Fibroblast of peridontal ligament (primary cell): ENCODE data around the gene TARBP1.
"Not testable (repeated sequence)": the region's sequence is repeated elsewhere in the genome, so short reads cannot be mapped to it uniquely, and the experiment has no call there.

Source experiments
- DNase-seq: peaks from one replicate; pipeline ENCODE4 v3.0.0-alpha.2; 2010; ENCODE audit errors: extremely low read depth

TARBP1 gene

DNA sequence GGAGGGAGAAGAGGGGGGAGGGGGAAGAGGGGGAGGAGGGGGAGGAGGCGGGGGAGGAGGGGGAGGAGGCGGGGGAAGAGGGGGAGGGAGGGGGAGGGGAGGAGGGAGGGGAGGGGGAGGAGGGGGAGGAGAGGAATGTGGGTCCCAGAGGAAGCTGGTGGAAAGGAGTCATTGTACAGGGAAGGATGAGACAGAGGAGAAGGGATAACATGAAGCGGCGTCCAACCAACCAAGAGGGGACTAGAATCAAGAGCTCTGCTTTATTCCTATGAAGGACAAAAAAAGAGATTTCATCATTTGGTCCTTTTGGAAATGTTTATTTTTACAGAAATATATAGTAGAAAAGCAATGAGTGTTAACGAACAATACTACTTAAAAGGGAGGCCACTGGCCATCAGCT lies 81.2 kb downstream of the TARBP1 start:
- DNase-seq: no peak

DNA sequence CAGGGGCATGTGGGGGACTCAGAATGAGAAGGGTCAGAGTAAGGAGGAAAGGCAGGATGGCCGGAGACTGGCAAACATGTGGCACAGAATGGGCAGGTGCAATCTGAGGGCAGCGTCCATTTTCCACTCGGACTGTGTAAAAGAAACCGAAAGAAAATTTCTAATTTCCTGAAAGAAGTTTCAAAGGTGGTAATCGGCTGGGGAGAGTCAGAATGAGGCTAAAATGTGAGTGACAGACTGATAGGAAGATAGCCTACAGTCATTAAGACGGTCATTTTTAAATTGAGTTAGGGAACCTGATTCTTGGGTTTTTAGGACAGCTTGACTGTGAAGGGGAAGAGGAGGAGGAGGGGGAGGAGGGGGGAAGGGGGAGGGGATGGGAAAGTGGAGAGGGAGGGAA lies 82.1 kb downstream of the TARBP1 start:
- no peak for DNase-seq

DNA sequence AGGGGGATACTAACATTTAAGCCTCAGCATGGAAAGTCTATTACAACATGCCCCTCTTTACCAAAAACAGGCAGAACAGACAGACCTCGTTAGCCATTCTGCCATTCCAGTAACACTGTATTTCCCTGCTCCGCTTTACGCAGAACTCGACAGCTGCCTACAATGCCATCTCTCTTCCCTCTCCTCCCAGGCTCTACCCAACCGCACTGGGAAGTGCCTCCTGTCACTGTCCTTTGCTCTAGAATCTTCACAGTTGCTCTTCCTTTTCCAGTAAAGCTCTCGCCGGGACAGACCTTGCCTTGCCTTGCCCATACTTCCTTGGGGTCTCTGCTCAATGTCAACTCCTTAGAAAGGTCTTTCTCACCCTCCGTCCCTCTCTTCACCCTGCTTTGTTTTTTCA lies 82.9 kb downstream of the TARBP1 start:
- no peak for DNase-seq

DNA sequence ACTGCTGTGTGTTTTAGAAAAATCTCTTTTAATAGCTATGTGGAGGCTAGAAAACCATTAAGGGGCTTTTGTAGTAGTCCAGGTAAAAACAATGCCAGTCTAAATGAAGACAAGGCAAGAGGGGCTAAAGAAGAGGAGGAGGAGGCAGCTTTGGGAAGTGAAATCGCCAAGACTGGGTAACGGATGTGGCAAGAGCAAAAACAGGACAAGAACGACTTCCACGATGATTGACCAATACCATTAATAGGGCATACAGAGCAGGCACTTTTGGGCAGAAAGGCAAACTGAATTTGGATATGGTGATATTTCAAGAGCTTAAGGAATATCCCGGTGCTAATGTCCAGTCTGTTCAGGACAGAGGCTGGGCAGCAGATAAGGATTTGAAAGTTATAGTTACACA lies 83.7 kb downstream of the TARBP1 start:
- DNase-seq: no peak

DNA sequence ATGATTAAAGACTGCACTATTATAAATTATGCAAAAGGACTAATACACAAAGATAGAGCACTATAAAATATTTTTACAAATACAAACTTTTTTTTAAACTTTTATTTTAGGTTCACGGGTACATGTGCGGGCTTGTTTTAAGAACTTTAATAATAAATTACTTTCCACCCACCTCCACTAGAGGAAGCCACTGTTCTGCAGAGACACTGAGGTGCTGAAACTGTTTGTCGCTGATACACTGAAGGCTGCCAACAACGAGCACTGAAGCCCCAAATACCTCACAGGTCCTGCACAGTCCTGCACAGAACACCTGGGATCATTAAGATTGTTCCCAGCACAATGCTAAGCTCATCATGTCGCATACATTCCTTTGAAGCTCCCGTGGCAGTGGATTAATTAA lies 85.8 kb downstream of the TARBP1 start:
- no peak for DNase-seq

DNA sequence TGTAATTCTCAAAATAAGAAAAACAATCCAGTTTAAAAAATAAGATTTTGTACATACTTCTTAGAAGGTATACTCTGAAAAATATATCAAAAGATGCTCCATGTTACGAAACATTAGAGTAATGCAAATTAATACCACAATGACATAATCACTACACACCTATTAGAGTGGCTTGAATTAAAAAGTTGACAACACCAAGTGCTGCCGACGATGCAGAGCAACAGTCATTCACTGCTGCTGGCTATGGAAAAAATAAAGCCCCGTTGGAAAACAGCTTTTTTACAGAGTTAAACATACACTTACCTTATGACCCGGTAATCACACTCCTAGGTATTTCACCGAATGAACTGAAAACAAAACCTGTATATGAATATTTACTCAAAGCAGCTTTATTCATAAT lies 90.9 kb downstream of the TARBP1 start:
- no peak for DNase-seq

DNA sequence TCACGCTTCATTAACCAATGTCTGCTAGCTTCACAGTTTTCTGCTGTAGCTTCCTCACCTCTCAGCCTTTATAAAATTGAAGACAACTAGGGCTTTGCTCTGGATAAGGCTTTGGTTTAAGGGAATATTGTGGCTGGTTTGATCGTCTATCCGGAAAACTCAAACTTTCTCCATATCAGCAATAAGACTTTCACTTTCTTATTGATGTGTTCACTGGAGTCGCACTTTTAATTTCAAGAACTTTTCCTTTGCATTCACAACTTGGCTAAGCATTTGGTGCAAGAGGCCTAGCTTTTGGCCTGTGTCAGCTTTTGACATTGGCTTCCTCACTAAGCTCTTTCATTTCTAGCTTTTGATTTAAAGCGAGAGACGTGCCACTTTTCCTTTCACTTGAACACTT lies 92.9 kb downstream of the TARBP1 start:
- DNase-seq: no peak

DNA sequence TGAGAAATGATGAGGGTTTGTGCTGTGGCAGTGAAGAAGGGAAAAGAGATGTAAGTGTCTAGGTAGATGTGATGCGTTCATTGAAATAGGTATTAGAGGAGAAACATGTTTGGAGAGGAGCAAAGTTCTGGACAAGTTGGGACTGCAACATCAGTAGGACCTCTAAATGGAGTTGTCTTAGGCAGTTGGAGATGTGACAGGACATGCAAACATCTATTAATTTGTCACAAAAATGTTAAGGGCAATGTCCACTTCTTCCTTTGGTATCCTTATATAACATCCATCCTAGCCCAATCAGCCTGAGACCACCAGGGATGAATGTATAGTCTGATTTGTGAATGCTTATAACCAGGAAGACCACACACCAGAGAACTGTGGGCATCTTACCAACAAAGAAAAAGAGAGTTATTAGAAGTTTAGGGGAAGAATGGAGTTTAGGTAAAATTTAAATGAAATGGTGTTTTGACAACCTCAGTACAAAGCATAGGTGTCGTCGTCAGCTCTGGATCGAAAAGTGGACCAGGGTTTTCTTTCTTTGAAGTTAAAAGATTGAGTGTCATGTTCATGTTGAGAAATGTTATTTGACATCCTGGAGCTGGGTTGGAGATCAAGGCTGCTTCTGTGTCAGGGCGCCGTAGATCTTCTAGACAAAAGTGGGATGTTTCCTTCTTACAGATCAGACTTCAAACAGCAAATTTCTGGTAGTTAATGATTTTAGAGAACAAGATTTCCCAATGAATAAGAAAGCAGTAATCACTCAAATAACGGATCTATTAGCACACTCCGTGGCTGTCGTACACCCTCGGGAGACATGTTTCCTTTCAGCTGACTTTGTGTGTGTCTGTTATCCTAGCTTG lies 97.1 kb downstream of the TARBP1 start:
- DNase-seq: no peak

DNA sequence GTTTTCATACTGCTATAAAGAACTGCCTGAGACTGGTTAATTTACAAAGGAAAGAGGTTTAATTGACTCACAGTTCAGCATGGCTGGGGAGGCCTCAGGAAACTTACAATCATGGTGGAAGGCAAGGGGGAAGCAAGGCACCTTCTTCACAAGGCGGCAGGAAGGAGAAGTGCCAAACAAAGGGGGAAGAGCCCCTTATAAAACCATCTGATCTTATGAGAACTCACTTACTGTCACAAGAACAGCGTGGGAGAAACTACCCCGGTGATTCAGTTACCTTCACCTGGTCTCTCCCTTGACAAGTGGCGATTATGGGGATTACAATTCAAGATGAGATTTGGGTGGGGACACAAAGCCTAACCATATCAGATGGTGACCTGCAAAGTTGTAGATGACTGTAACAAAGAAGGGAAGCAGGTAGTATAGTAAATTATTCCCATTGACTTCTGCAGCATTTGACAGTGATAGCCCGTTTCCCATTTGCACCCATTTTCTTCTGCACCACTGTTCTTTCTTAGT lies 99.3 kb downstream of the TARBP1 start:
- DNase-seq: not testable (repeated sequence)

DNA sequence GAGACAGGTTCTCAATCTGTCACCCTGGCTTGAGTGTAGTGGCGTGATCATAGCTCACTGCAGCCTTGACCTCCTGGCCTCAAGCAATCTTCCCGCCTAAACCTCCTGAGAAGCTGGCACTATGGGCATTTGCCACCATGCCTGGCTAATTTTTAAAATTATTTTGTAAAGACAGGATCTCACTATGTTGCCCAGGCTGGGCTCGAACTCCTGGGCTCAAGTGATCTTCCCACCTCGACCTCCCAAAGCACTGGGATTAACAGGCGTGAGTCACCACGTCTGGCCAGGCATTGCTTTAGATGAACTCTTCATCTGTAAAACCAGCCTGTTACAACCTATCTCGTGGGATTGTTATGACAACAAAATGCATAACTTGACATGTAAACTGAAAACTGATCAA lies 103.3 kb downstream of the TARBP1 start:
- no peak for DNase-seq

DNA sequence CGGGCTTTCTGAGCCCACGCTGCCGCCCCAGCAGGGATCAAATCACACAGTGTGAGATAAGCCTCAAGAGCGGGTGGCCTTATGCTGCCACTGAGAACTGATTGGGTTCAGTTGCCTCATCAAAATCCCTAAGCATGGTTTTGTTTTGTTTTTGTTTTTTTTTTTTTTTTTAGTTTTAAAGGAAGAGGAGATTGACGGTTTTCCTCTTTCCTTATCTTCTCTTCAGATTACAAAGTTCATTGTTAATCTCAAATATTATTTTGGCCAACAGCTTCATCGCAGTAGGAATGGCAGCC lies 105.1 kb downstream of the TARBP1 start:
- no peak for DNase-seq

DNA sequence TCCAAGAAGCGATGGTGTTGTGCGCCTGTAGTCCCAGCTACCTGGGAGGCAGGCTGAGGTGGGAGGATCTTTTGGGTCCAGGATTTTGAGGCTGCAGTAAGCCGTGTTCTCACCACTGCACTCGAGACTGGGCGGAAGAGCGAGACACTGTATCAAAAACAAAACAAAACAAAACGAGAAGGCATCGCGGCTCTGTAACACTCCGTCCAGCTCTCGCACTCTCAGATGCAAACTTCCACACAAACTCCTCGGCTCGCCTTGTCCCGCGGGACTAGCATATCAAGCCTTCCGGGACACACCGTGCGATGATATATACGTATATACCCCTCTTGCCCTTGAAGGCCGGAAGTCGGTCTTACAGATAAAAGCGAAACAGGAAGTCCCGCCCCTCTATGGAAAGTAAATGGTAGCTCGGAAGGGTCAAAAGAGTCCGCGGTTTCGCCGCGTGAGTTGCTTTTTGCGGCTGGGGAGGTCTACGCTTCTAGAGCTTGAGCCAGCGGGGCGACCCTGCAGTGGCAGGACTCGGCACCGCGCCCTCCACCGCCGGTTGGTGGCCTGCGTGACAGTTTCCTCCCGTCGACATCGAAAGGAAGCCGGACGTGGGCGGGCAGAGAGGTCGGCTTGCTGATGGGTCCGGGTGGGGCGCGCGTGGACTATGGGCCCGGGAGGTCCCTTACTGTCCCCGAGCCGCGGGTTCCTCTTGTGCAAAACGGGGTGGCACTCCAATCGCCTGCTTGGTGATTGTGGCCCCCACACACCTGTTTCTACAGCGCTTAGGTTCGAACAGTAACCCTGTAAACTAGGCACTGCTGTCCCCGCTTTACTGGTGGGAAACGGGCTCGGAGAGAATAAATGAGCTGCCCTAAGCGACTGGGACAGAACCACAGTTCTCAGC lies 105.7 kb downstream of the TARBP1 start, which contains the start of gene COA6:
Gene COA6 (plus strand): TSS at position 393 of the 895 bp plus-strand sequence. CDS start 11 bp downstream, at position 404.
- DNase-seq: peak; percentile 95

DNA sequence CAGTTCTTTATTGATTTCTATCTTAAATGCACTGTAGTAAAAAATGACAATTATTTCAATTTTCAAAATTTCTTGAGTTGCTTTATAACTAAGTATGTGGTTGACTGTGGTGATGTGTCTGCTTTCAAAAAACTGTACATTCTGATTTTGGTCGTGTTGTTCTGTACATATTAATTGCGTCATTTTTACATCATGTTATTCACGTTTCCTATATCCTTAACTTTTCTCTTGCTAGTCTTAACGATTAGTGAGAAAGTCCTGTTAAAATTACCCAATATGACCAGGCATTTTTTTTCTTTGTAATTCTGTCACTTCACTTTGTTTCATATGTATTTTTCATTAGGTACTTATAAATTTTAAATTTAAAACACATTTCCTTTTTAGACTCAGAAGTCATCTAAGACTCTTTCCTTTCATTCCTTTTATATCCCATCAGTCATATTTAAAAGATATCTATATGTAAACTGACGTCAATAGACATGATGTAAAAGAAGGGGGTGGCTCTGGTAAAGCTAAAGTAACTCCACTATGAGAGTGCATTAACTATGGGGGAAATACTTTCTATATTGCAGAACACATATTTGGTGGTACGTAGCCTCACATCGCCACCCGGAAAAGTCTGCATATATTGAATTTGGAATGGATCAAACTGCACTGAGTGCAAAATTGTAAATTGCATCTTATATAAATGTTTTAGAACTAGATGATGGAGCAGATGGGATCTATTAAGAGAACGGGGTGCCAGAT lies 106.8 kb downstream of the TARBP1 start:
- DNase-seq: peak; percentile 17

DNA sequence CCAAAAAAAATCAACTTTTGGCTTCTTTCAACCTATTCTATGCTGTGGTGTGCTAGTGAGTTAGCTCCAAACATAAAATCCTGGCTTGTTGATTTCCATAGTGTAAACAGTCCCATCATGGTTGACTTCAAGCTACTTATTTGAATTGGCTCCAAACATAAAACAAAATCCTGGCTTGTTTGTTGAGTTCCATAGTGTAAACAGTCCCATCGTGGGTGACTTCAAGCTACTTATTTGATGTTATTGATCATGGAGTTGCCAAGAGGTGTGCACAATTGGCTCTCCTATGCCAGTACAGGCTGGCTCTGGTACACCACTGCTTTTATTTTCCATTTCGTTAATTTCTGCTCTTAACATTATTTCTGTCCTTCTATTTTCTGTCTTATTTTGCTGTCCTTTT lies 107.6 kb downstream of the TARBP1 start:
- DNase-seq: peak; percentile 20

DNA sequence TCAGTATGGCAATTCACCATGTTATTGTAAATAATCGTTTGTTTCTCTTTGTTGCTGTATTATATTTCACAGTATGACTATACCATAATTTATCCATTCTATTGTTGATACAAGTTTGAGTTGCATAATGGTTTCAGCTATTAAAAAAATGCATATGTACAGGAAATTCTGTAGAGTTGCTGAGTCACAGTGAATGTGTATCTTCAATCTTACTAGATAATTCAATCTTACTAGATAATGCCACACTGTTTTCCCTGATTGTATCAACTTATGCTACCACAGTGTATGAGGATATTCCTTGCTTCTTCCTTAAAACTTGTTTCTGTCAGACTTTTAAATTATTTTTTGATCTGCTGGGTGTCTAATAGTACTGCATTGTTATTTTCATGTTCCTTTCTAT lies 109.2 kb downstream of the TARBP1 start:
- DNase-seq: peak; percentile 42

DNA sequence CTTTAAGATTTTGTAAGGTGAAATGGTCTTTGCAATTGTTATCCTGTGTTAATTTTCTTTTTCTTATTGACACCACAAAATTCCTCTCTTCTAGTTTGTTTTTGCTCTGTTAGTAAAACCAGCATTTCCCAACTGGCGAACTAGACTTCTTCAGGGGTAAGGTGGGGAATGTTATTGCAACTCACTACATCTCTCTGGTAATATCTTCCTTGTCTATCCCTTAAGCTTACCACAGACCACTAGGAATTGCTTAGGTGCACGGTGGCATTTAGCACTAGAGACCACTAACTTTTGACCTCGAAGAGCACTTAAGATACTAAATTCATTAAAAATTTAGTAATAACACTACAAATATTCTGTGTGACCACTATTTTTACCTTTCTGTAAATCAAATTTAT lies 109.9 kb downstream of the TARBP1 start:
- DNase-seq: no peak

DNA sequence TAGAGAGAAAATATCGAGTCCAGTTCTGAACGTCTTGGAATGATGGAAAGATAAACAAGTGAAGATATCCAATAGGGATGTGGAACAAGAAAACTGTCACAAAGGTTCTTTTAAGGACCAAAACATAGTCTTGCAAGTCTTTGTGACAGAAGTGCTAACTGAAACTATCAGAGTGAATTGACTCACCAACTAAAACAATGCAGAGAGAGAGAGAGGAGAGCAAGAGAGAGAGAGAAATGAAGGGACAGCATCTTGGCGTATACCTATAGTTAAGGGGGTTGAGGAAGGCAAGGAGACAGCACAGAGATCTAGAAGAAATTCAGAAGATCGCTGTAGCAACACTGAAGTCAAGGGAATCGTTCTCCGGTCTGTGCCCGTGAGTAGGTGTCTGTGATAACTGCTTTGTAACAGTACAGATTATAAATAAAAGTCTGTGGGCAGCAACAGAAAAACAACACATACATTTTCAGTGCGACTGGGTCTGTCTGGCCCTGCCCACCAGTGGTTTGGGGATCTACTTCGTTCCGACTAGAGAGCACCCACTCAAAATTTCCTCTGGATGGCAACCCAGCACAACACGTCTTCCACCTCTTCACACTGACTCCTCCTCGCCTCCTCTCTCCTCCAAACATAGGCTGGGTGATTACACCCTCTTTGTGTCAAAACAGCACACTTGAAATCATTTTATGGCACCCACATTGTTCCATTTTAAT lies 110.5 kb downstream of the TARBP1 start:
- no peak for DNase-seq

DNA sequence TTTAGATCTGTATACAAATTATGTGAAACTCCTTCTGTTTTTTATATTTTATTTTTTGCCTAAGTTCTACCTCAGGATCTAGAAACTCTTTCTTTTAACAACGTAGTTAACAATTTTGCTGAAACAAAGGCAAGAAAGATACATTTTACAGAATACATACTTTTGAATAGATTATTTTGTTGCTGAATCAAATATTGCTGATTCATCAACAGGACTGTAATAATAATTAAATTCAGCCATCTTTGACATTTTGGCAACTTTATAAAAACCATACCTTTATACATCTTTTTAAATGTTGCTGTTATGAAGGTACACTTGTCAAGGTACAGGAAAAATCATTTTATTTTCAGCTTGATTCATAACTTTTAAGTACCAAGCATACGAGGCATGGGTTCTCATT lies 116.4 kb downstream of the TARBP1 start:
- no peak for DNase-seq

DNA sequence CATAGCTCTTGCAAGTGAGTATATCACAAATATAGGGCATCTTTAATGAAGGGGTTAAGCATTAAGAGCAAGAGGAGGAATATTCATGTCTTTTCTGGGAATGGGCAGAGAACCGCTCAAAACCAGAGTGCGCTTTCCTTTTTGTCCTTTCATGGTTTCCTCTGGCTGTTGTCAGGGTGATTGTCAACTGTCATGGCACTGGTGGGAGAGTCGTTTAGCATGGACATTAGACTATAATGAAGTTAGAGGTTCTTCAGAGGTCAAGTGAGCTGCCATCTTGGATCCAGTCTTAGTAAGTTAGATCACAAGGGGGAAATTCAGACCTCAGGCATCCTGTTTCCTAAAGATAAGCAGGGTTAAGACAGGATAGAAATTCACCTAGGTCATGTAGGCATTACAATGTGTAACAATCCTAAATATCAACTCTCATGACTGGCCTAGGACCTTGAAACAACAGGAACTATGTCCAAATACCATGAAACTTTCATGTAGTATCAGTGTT lies 117.8 kb downstream of the TARBP1 start:
- DNase-seq: no peak

DNA sequence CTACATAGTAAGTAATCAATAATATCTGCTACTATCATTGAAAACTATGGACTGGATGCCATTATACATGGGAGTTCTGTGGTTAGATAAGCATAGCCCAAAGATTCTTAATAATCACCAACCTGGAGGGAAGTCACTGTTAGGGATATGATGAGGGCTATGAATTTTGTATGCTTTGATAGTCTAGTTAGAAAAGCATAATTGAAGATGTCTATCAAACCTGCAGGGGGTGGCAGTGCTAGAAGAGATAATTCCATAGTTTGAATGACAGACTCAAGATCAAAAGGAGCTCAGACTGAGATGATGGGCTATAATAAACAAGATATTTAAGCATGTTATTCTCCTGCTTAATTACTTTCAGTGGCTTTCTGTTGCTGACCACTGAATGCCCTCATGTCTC lies 121.1 kb downstream of the TARBP1 start:
- no peak for DNase-seq

DNA sequence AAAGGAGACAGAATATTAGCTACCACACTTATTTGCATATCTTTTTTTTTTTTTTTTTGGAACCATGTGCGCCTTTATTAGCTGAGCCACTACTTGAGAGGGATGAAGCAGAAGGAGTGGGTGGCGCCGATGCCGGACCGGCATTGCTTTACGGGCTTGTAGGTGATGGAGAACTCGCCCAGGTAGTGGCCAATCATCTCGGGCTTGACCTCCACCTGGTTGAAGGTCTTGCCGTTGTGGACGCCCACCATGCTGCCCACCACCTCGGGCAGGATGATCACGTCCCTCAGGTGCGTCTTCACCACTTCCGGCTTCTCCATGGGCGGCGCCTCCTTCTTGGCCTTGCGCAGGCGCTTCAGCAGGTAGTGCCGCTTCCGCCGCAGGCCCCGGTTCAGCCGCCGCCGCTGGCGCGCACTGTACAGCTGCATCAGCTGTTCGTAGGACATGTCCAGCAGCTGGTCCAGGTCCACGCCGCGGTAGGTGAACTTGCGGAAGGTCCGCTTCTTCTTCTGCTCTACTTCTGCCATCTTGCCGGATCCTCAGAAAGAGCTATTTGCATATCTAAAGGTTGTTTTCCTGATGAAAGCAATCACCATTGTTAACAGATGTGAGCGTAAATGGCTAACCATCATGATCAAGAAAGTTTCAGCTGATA lies 122.2 kb downstream of the TARBP1 start:
- DNase-seq: not testable (repeated sequence)
